AG10803 (cell line): Measurements from ENCODE around the gene DFFB.

Experiments
- DNase-seq: peaks from one replicate; pipeline ENCODE4 v3.0.0; 2010; ENCODE audit warnings: low read depth
- H3K4me3 ChIP-seq: 2 replicates; pipeline ENCODE4 v1.5.1; 2011; ENCODE audit warnings: mild to moderate bottlenecking, low read length, control low read depth
- CTCF ChIP-seq: conservative IDR thresholded peaks from 2 replicates; pipeline ENCODE4 v1.5.1; 2011; ENCODE audit warnings: mild to moderate bottlenecking, low read length, control low read depth, inconsistent platforms

DFFB gene

DNA sequence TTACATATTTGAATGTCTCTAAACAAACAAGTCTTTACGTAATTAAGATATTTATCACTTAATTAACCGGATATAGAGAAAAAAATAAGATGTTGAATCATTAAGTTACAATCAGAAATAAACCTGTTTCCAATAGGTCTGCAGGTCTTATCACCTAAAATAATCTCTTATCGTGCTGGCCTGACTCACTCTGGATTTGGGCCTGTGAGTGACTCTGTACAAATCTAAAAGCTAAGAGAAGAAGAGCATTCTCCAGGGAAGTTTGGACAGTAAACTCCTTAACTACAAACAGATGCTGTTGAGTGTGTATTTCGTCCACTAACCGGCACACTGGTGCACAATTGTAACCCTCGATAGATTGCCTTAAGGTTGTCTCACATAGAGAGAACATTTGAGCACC lies 25.6 kb upstream of the DFFB start:
- no peak overlapping the region for H3K4me3 ChIP-seq
- TF ChIP-seq CTCF = no peak
- peak; percentile 70 for DNase-seq

GRCh38 chr1:3834701-3835100 lies 22.6 kb upstream of the DFFB start:
- H3K4me3 ChIP-seq = no peak overlapping the region
- DNase-seq = no peak
- no peak for TF ChIP-seq CTCF

GRCh38 chr1:3836421-3836820 lies 20.9 kb upstream of the DFFB start:
- no peak for DNase-seq
- no peak overlapping the region for H3K4me3 ChIP-seq
- no peak for TF ChIP-seq CTCF

- TF ChIP-seq CTCF = no peak
- H3K4me3 ChIP-seq = no peak overlapping the region
- DNase-seq = no peak
Observed at GRCh38 chr1:3837200-3837599, 20.1 kb upstream of the DFFB start.

DNA sequence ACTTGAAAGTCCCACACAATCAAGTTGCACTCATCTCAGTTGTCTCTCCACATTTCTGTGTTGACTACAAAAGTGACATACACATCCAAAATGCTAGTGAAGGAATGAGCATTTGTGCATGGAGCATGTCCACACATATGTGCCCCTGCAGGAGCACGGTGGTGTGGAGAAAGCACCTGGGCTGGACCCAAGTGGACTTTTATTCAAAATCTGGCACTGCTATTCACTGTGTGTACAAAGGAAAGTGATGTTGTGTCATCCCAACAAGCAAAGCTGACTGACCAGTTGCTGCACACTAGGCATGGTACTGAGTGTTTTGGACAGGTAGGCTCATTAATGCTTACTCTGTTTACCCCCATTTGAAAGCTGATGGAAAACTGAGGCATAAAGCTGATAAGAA lies 19.6 kb upstream of the DFFB start:
- DNase-seq = no peak
- H3K4me3 ChIP-seq = no peak overlapping the region
- no peak for TF ChIP-seq CTCF

DNA sequence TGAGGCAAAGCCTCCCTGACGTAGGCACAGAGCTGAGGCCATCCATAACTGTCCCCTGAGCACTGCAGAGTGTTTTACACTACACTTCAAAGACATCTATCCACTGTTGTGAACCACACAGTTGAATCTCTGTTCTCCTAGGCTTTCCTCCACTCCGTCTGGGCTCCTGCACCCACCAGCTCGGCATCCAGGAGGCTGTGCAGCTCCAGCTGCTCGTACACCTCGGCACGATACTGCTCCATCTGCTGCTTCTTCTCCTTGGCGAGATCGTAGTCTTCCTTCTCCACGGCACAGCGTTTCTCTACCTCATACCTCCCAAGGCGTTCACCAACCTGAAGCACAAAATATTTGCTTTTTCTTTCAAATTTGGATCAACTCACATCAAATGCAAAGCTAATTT lies 18.5 kb upstream of the DFFB start:
- no peak for TF ChIP-seq CTCF
- no peak overlapping the region for H3K4me3 ChIP-seq
- no peak for DNase-seq

- no peak for DNase-seq
- H3K4me3 ChIP-seq = no peak overlapping the region
- TF ChIP-seq CTCF = no peak
Observed at GRCh38 chr1:3841491-3841890, 15.8 kb upstream of the DFFB start.
